MG63 (cell line): ENCODE results near the gene HRAS. TPM values are rescaled to one million over a fixed set of nuclear protein-coding genes. Genes with fewer than 3 reads are reported as not detected.

Source experiments
- DNase-seq: peaks from one replicate; pipeline ENCODE4 v3.0.0-alpha.2; 2020
- H3K27me3 ChIP-seq: fragments of 250-450 bp; sonication (Bioruptor Pico); 2 replicates; pipeline ENCODE4 v1.5.1; 2020; ENCODE audit warnings: mild to moderate bottlenecking, moderate library complexity
- H3K36me3 ChIP-seq: fragments of 250-450 bp; sonication (Bioruptor Pico); 2 replicates; pipeline ENCODE4 v1.5.1; 2020; ENCODE audit warnings: mild to moderate bottlenecking, moderate library complexity
- H3K4me3 ChIP-seq: fragments of 250-450 bp; sonication (Bioruptor Pico); 2 replicates; pipeline ENCODE4 v1.5.1; 2020; ENCODE audit warnings: mild to moderate bottlenecking, moderate library complexity
- H3K9me3 ChIP-seq: fragments of 250-450 bp; sonication (Bioruptor Pico); 2 replicates; pipeline ENCODE4 v1.5.1; 2020; ENCODE audit warnings: mild to moderate bottlenecking, moderate library complexity
- total RNA-seq: library from RNA; depleted of rRNA; stranded (reverse); fragments of >200 nt; shearing (Covaris generic); gene quantifications from 2 replicates; pipeline ENCODE4 v1.2.3, GENCODE V29; 2014; ENCODE audit warnings: low replicate concordance

HRAS gene
- total RNA-seq, 1 experiment from 2014 or later, result 207 TPM

GRCh38 chr11:507727-508515 lies 27.5 kb downstream of the HRAS start:
- no peaks in the 10 kb centered on the region for H3K9me3 ChIP-seq
- no peaks in the 10 kb centered on the region for H3K27me3 ChIP-seq
- peaks cover 72% of the 10 kb centered on the region for H3K36me3 ChIP-seq
- H3K4me3 ChIP-seq, result peak overlapping the region; percentile 91
- no peak for DNase-seq

- peak; percentile 95 for DNase-seq
Observed at GRCh38 chr11:506995-507726, 28.2 kb downstream of the HRAS start, which contains the start of gene RNH1. Gene RNH1, minus strand, starts transcription at chr11:507242. Its CDS starts 5,080 bp downstream, at chr11:502162.

DNA sequence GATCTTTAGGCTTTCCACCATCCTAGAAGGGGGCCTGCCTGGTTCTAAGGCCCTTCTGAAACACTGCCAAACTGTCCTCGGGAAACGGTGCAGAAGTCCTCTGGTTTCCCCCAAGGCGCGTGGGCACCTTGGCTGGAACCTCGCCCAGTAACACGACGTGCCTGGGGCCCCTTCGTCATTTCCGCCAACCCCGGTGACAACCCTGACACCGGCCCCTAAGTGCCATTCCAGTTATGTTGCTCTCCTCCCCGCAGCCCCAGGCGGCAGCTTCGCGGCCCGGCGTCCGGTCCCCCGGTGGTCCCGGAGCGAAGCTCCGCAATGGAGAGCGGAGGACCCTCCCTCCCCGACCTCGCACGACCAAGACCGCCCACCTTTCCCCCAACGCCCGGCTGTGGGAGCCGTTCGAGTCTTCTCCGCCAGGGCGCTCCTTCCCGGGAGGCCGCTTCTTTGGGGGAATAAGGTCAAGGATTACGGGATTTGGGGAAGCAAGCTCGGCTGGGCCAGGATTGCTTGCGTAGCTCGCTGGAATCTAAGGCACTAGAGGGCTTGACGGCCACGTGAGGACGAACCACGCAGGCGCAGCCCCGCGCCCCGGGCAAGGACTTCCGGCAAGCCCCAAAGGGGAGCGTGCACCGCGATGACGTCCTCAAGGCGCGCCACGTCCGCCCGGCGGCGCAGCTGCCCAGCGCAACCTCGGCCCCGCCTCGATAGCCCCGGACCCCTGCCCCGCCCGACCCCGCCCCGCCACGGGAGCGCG lies 29.0 kb downstream of the HRAS start:
- peak; percentile 99 for DNase-seq
- peak overlapping the region; percentile 91 for H3K4me3 ChIP-seq
- peaks cover 74% of the 10 kb centered on the region for H3K36me3 ChIP-seq
- H3K27me3 ChIP-seq, result no peaks in the 10 kb centered on the region
- no peaks in the 10 kb centered on the region for H3K9me3 ChIP-seq

More at GRCh38 chr11:506995-507726, 28.2 kb downstream of the HRAS start, which contains the start of gene RNH1:
- Histone ChIP-seq H3K9me3 (no peaks in the 10 kb centered on the region), H3K36me3 (peaks cover 72% of the 10 kb centered on the region), H3K4me3 (peak within 1 kb of the TSS; percentile 91), H3K27me3 (no peaks in the 10 kb centered on the region)

GRCh38 chr11:504994-505344 lies 30.4 kb downstream of the HRAS start:
- no peak for DNase-seq
- Histone ChIP-seq H3K27me3 (no peaks in the 10 kb centered on the region), H3K4me3 (peak overlapping the region; percentile 91), H3K9me3 (no peaks in the 10 kb centered on the region), H3K36me3 (peaks cover 76% of the 10 kb centered on the region)

- DNase-seq, result peak; percentile 77
- Histone ChIP-seq H3K4me3 (peak overlapping the region; percentile 91), H3K27me3 (no peaks in the 10 kb centered on the region), H3K36me3 (peaks cover 78% of the 10 kb centered on the region), H3K9me3 (no peaks in the 10 kb centered on the region)
Observed at GRCh38 chr11:504053-504993, 31.1 kb downstream of the HRAS start.

DNA sequence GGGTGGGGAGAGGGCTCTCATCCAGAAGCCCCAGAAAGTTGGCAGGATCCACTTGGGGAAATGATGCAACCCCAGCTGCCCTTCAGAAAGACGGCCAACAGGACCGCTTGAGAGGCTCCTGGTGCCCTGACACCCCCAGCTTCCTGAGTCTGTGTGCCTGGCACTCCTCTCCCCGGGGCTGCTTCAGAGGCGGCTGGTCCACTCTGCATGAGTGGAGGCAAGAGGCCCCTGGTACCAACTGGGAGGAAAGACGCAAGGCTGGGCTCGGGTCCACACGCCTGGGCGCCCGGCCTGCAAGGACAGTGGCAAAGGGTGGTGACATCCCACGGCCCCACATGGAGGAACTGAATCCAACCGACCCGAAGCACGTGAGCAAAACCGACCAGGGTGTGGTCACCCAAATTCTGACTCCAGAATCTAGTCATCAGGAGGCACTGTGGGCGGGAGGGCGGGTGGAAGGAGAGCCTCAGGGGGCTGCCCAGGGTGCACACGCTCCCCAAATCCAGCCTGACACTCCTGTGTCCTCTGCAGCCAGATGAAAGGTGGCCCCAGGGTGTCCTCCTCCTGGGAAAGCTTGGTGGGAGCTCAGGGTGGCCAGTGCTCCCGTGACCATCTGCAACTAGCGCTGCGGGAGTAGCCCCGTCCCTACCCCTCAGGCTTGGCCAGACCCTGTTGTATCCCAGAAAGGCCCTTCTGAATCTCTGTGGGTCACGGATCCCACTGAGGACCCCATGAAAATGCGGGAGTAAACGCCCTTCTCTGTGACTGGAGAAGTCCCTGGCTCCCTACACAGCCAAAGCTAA lies 32.0 kb downstream of the HRAS start:
- Histone ChIP-seq H3K27me3 (no peaks in the 10 kb centered on the region), H3K4me3 (peak overlapping the region; percentile 91), H3K36me3 (peaks cover 78% of the 10 kb centered on the region), H3K9me3 (no peaks in the 10 kb centered on the region)
- peak; percentile 90 for DNase-seq

DNA sequence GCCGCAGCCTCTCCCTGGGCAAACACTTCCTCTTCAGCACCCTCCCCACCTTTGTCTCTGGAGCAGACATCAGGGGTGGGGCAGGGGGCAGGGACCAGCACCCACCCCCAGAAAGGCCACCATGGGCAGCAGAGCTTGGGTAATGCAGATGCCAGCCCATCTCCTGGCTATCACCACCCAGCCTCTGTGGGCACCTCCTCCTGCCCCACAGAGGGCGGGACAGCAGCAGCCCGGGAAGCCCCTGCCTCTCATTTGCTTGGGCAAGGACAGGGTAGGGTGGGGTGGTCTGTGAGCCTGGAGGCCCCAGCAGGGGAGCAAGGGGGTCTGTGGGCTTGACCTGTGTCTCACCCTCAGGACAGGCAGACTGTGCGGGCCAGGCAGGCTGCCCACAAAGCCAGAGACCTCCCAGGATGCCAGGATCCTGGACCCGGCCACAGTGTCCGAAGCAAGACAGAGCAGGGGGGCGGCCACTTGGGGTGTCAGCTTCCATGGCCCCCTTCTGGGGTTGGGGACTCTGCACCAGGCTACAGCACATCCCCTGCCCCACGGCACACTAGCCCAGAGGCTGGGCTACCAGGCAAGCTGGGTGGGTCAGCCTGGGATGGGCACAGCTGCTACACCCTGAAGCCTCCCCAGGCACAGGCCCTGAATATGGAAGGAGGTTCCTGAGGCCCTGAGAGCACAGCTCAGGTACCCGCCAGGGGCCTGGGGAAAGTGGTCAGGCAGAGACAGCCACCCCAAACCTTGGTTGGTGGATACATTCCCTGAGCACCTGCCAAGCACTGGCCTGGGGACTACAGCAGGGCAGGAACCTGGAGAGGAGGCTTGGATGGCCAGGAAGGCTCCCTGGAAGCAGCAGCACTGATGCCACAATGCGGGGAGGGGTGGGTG lies 32.8 kb downstream of the HRAS start:
- H3K36me3 ChIP-seq, result peaks cover 78% of the 10 kb centered on the region
- peak overlapping the region; percentile 12; the same call in 1 of the 2 replicates for H3K4me3 ChIP-seq
- no peaks in the 10 kb centered on the region for H3K9me3 ChIP-seq
- no peak for DNase-seq
- H3K27me3 ChIP-seq, result no peaks in the 10 kb centered on the region

DNA sequence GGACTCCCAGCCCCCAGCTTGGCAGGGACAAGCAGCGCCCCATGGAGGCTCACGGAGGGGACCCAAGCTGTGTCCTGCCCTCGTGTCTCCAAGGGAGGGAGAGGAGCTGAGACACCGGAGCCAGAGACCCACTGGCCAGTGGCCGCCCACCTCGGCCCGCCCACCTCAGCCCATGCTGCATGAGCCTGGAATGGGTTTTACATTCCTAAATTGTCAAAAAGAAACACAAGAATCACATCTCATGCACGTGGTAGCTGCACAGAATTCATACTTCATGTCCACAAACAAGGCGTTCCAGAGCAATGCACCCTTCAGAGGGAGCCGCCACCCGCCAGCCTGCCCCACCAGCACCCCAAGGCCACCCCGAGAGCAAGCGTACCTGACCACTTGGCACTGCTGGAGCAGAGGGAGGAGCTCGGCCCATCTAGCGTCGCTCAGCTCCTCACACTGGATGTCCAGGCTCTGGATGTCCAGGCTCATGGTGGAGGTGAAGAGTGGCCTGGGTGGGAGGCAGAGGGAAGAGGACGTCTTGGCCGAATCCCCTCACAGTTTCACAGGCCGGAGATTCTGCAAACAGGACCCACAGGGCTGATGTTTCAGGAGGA lies 33.6 kb downstream of the HRAS start:
- Histone ChIP-seq H3K27me3 (no peaks in the 10 kb centered on the region), H3K9me3 (no peaks in the 10 kb centered on the region), H3K4me3 (no peak overlapping the region), H3K36me3 (peaks cover 83% of the 10 kb centered on the region)
- DNase-seq, result no peak

GRCh38 chr11:501001-501682 lies 34.2 kb downstream of the HRAS start:
- H3K36me3 ChIP-seq, result peaks cover 85% of the 10 kb centered on the region
- no peak for DNase-seq

DNA sequence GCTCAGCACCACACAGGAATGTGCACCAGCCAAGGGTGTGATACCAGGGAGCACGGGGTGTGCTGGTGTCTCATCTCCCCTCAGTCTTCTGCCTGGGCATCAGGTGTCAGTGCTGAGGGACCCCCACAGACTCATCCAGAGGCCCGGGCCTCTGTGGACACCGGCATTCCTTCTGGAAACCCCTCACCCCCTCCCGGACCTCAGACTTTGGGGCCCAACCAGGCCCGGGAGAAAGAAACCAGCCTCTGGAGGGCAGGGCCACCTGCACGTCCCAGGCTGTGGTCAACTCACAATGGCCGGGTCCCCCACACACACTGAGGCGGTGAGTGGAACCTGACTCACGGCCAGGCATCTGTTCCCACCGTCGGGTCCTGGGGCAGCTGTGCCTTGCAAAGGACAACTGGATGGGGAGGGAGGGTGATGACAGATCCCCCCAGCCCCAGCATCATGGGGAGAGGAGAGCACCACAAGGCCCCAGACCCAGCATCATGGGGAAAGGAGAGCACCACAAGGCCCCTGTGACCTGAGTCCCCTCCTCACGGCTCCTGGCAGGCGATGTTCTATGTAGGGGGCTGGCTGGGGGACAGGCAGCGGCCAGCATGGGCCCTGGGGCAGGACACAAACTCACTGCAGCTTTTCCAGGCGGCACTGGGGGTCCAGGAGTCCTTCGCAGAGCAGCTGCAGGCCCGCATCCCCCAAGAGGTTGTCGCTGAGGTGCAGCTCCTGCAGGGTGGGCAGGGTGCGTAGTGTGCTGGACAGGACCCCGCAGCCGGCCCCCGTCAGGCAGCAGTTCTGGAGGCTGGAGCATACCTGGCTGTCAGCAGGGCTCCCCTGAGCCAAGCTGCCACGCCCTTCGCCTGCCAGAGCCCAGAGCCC lies 35.9 kb downstream of the HRAS start:
- H3K36me3 ChIP-seq, result peaks cover 90% of the 10 kb centered on the region
- DNase-seq, result no peak

More at GRCh38 chr11:501001-501682, 34.2 kb downstream of the HRAS start:
- Histone ChIP-seq H3K4me3 (no peak overlapping the region), H3K9me3 (no peaks in the 10 kb centered on the region), H3K27me3 (no peaks in the 10 kb centered on the region)

DNA sequence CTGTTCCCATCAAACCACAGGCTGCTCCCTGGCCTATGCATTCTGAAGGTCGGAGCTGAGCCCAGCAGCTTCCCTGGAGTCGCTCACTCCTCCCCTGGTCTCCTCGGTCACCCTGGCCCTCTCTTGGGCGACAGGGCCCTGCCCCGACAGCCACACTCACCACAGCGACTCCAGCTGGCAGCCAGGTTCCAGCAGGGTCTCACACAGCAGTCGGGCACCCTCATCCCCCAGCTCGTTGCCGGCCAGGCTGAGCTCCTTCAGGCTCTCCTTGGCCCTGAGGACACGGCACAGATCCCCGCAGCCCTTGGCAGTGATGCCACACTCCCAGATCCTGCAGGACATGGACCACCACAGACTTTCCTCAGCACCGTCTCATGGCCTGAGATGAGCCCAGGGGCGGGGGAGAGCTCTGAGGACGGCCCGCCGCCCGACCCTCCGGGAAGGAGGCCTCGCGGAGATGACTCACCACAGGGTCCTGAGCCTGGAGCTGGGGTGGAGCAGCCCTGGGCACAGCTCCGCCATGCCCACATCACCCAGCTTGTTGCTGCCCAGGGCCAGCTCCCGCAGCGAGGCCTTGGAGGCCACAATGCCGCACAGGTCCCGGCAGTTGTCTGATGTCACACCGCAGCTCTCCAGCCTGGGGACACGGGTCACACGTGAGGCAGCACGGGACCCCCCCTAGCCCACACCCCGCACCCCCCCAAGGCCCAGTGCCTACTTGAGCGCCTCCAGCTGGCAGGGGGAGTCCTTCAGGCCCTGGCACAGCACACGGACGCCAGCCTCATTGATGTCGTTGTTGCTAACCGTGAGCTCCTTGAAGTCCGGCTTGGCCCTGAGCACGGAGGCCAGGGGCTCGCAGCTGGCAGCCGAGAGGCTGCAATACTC lies 36.8 kb downstream of the HRAS start:
- H3K27me3 ChIP-seq, result no peaks in the 10 kb centered on the region
- H3K9me3 ChIP-seq, result no peaks in the 10 kb centered on the region
- H3K36me3 ChIP-seq, result peaks cover 89% of the 10 kb centered on the region
- no peak overlapping the region for H3K4me3 ChIP-seq
- no peak for DNase-seq

More for the DNA sequence above, 35.9 kb downstream of the HRAS start:
- H3K4me3 ChIP-seq, result no peak overlapping the region
- no peaks in the 10 kb centered on the region for H3K9me3 ChIP-seq
- H3K27me3 ChIP-seq, result no peaks in the 10 kb centered on the region
